DMS79 (cell line): Measurements from ENCODE around the gene VDAC2.

Source experiments
- DNase-seq: peaks from one replicate; lab custom pipeline; 2025; lab: John Stamatoyannopoulos, UW

Gene VDAC2

DNA sequence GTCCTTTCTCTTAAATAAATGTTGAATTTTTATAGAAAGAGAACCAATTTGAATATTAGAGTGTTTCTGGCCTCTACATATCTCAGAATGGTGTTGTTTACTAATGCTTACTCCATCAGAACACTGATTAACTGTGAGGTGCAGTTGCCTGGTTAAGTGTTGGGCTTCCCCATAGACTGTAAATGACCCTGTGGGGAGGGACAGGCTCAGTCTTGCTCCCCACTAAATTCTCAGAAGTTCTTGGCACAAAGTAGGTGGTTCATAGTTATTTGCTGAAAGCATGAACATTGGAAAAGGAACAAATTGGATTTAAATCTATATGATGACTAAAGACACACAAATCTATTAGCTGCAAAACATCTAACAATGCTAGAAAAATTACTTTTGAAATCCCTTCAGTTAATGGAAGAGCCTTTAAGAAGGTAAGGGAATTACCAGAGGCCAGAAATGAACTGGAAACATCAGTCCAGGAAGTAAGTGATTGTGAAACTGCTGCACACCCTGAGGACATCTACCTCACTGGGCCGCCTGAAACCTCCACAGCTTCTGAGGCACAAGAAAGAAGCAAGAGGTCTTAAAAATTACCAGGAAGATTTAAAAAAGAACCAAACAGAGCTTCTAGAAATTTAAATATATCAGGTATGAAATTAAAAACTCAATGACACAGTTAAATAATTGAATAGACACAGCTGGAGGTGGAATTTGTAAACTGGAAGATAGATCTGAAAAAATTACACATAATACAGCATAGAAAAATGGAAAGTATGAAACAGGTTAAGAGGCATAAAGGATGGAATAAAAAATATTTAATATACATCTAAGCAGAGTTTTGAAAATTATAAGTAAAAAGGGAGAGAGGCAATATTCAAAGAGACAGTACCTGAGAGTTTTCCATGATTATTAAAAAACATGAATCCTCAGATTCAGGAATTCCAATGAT is 43.0 kb downstream of the VDAC2 start:
- no peak for DNase-seq

DNA sequence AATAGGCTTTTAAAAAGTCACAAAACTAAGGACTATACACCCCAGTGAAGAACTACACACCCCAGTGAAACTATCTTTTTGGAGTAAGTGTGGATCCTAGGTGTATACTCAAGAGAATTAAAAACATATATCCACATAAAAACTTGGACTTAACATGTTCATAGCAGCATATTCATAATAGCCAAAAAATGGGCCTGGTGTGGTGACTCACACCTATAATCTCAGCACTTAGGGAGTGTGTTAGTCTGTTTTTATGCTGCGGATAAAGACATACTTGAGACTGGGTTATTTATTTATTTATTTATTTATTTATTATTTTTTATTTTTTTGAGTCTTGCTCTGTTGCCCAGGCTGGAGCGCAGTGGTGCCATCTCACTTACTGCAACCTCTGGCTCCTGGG is 44.1 kb downstream of the VDAC2 start:
- no peak for DNase-seq

DNA sequence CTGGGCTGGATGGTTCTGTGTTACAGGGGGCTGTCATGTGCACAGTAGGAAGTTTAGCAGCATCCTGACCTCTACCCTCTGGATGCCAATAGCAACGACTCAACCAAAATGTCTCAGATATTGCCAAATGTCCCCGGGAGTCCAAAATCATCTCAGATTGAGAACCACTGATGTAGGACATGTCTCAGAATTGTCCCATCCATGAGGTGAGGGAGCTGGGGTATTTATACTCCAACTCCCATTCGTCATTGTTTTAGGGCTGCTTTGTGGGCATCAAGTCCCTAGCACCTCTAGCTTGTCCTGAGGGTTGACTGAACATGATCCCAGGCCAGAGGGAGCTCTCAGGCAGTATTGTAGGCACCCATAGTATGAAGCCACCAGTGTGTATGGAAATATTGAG is 50.4 kb downstream of the VDAC2 start:
- no peak for DNase-seq

DNA sequence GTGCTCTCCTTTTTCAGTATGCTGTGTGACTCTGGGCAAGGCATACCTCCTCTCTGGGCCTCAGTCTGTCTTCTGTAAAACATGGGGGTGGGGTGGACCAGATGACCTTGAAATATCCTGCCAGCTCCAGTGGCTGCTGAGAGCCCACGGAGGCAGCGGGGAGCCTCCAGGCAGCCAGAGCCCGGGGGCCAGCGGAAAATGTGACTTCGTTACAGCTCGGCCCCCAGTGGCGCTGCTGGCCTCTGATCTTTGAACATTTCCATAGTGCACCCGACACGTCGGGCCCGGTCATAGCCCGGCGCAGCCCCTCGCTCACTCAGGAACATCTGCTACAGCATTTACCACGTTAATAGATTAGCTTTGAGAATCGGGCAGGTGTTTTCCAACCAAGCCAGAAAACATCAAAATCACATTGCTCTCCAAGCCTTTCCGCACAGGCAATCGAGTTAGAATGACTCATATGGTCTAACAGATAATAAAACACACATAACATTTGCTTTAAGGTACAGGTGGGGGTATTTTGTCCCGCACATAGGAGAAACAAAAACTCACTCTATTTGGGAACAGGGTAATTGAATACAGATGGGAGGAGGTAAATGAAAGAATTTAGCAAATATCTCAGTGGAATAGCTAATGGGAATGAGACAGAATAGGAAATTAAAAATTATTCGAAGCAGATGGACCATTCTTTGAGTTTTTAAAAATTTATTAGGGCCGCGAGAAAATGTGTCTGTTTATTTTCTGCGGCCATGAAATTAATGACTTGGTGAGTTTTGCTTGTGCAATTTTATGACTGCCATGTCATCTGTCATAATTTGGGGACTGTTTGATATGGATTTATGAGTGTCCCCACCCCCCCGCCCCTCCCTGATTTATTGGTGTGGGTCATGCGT is 51.5 kb downstream of the VDAC2 start:
- no peak for DNase-seq

DNA sequence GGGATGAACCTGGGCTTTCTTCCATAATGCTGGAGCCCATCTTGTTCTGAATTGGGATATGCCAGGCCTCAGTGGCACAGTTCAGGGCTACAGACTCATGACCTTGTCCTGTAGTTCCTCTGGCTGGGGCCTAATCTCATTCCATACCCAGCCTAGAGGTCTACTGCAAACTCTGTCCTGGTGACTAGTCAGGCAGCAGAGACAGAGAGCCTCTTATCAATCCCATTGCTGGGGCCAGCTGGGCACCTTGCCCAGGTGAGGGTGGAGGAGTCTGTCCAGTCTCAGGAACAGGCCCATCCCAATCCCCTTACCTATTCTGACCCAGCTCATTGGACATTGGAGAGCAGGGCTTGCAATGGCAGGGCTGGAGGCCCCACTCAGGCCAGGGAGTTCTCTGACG is 53.2 kb downstream of the VDAC2 start:
- no peak for DNase-seq

DNA sequence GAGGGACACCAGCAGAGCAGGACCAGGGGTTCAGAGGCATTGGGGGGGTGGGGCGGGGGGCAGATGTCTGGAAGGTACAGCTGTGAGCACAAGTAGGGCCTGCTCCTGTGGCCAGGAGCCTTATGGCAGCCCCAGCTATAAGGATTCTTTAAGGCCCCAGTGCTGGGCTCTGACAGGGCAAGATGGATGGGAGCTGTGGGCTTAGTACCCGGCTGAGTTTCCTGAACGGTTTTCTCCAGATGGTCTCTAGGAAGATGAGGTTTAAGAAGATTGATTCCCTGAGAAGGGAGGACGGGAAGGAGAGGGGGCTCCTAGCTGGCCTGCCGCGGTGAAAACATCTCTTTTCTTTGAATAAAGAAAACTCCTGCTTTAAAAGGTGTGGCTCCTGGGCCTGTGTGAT is 55.3 kb downstream of the VDAC2 start:
- no peak for DNase-seq

DNA sequence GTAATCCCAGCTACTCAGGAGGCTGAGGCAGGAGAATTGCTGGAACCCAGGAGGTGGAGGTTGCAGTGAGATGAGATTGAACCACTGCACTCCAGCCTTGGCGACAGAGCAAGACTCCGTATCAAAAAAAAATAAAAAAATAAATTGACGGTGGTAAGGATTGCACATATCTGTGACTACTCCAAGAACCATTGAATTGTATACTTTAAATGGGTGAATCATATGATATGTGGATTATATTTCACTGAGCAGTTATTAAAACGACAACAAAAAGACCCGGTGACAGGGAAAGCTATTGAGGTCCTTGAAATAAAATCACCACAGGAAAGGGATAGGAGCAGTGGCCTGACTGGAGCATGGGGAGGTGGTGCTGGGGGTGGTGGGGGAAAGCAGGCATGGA is 56.3 kb downstream of the VDAC2 start:
- DNase-seq: no peak

DNA sequence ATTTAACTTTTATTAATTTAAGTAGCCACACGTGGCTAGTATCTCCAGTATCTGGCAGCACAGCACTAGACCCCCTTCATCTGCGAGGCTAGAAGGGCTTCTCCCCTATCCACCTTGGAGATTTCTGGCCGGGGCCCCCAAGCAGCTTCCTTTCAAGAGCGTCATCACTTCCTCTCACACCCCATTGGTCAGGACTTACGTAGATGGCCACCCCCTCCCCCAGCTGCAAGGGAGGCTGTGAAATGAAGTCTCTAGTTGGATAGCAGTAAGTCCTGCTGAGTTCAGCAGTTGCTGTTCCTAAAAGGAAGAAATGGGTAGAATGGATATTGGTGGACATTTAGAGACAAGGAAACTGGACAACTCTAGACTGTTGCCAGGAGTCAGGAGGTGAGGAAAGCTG is 59.0 kb downstream of the VDAC2 start:
- no peak for DNase-seq

DNA sequence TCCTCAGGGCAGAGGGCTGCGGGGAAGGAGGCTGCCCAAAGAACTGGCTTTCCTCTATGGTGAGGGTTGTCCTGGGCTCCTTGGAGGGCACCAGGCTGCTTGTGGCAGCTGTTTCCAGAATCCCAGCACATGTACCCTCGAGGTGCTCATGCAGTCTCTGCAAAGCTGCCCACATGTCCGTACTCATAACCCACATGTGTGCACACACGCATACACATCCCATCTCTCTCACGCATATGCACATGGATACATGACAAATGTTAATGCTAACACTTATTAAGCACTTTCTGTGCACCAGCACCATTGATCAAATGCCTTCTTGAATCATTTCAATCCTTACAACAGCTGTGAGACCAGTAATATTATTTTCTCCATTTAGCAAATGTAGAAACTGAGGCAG is 61.5 kb downstream of the VDAC2 start:
- no peak for DNase-seq

DNA sequence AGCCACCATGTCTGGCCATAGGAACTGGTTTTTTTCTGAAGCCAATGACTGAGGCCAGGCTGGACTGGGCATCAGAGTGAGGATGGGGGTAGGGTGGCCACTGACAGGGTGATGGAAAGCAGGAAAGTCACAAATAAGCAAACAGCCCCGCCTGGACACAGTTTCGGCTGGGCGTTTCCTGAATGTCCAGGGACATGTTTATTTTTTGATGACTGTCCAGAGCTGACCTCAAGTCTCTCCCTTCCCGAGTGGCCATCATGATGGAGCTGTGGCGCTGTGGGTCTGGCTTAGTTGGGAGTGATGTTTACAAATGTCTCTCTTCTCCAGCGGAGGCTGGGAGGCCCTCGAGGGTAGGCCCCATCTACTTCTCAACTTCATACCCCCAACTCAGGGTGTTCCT is 62.3 kb downstream of the VDAC2 start:
- DNase-seq: no peak

DNA sequence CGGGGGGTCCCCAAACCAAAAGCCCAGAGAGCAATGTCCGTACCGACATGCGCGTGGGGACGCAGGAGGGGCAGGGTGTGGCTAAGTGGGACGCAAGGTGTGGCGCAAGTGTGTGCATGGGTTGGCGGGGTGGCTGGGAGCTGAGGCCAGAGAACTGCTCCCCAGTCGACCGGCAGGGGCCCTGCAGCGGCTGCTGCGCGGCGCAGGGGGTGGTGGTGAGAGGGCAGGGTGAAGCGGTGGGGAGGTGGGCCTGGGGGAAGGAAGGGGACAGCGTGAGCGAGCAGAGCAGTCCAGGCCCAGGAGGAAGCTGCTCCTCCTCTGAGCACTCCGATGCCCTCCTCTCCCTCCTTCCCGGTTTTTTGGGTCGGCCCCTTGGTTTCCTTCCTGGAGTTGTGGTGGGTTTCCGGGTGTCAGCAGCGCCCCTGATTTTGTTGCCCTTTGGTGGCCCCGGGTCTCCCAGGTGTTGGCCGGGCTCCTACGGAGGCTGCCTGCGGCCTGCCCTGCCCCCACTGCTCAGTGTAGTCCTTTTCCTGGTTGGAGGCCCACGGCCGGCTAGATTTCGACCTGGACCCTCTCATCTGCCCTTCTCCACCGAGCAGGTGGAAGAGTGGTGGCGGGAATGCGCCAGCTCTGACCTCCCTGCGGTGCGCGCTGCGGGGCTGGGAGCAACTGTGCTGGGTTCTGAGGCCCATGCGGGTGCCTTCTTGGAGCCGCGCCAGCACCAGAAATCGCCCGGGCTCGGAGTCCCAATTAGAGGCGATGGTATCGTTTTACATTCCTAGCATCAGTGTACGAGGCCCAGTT is 65.7 kb downstream of the VDAC2 start:
- DNase-seq: no peak

DNA sequence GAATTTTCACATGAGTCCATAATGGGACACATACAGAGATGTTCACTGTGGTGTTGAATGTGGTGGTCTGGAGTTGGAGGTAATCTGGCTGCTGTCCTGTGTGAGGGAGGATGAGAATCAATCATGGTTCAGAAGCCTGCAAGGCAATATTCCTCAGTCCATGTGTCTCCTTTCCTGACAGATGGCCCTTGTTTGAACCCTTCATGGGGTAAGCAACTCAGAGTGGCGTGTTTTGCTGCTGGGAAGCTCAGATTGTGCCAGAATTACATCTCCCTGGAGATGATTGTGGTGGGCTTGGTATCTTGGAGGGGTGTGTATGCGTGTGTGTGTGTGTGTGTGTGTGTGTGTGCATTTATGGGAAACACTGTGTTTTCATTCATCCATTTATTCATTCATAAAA is 69.6 kb downstream of the VDAC2 start:
- no peak for DNase-seq
